PFSK-1 (cell line): ENCODE data around the gene C1QB.

Source experiments
- FOXP2 ChIP-seq: optimal IDR thresholded peaks from 2 replicates; pipeline ENCODE3; 2011; ENCODE audit warnings: borderline replicate concordance, control low read depth, inconsistent platforms; ENCODE audit not compliant: insufficient read depth; ENCODE audit errors: extremely low read length, extremely low read depth
- POLR2AphosphoS5 ChIP-seq: IDR thresholded peaks from 2 replicates; pipeline ENCODE4 v1.6.1; 2012; ENCODE audit warnings: low read depth, mild to moderate bottlenecking, control low read depth, low read length, moderate library complexity
- REST ChIP-seq, 2 experiments: IDR thresholded peaks; 2 replicates each; pipeline versions ENCODE4 v1.6.1 to v1.8.0; 2011 to 2012; ENCODE audit warnings: low read depth in 2 of 2, low read length in 2 of 2, control low read depth in 1 of 2, inconsistent platforms in 1 of 2, mild to moderate bottlenecking in 1 of 2, moderate library complexity in 1 of 2; ENCODE audit not compliant: insufficient read depth in 1 of 2
- SIN3A ChIP-seq: IDR thresholded peaks from 2 replicates; pipeline ENCODE4 v1.6.1; 2012; ENCODE audit warnings: mild to moderate bottlenecking, low read length, moderate library complexity, borderline replicate concordance; ENCODE audit not compliant: insufficient read depth
- TAF1 ChIP-seq: IDR thresholded peaks from 2 replicates; pipeline ENCODE4 v1.6.1; 2012; ENCODE audit warnings: low read length, control low read depth, borderline replicate concordance; ENCODE audit not compliant: insufficient read depth

C1QB gene

GRCh38 chr1:22646384-22646783 is 6.7 kb upstream of the C1QB start:
- TF ChIP-seq REST (IDR thresholded peaks at IDR 0.05; ENCODE audit: insufficient read depth in 1 of 2, low read depth in 2 of 2, low read length in 2 of 2), result no peak
- TF ChIP-seq TAF1, result no peak
- no peak for TF ChIP-seq POLR2AphosphoS5
- no peak for TF ChIP-seq SIN3A
- no peak for TF ChIP-seq FOXP2

- TF ChIP-seq SIN3A (no peak), REST (IDR thresholded peaks at IDR 0.05; ENCODE audit: insufficient read depth in 1 of 2, low read depth in 2 of 2, low read length in 2 of 2) (no peak), FOXP2 (no peak), POLR2AphosphoS5 (no peak)
Observed at GRCh38 chr1:22650089-22650693, 2.8 kb upstream of the C1QB start.

GRCh38 chr1:22651941-22652856 is 837 bp upstream of the C1QB start:
- TF ChIP-seq FOXP2 (no peak), TAF1 (no peak), REST (IDR thresholded peaks at IDR 0.05; ENCODE audit: insufficient read depth in 1 of 2, low read depth in 2 of 2, low read length in 2 of 2) (no peak), SIN3A (no peak), POLR2AphosphoS5 (no peak)

GRCh38 chr1:22654692-22655091 is 1.7 kb downstream of the C1QB start:
- TF ChIP-seq SIN3A (no peak), FOXP2 (no peak), POLR2AphosphoS5 (no peak), TAF1 (no peak), REST (IDR thresholded peaks at IDR 0.05; ENCODE audit: insufficient read depth in 1 of 2, low read depth in 2 of 2, low read length in 2 of 2) (no peak)
